Astrocyte of the cerebellum (primary cell): ENCODE results near the gene ZBTB21.
A peak's percentile ranks its signal among the peaks of the same experiment; 100 is the strongest.
"Not testable (repeated sequence)": the region's sequence is repeated elsewhere in the genome, so short reads cannot be mapped to it uniquely, and the experiment has no call there.

Experiments used
- DNase-seq: peaks from one replicate; pipeline ENCODE4 v3.0.0-alpha.2; 2011; ENCODE audit warnings: low read depth
- H3K4me3 ChIP-seq: 2 replicates; pipeline ENCODE4 v1.5.1; 2011; ENCODE audit warnings: mild to moderate bottlenecking, low read depth, low read length, moderate library complexity
- CTCF ChIP-seq: IDR thresholded peaks from 2 replicates; pipeline ENCODE4 v1.5.1; 2012; ENCODE audit warnings: low read length, low read depth, moderate library complexity, mild to moderate bottlenecking; ENCODE audit errors: missing control alignments
- in situ Hi-C: cut with HindIII; loops from 2 replicates; pipeline ENCODE4 v1.10.0; 2017; ENCODE audit warnings: low sequenced_read_pairs

ZBTB21 gene

GRCh38 chr21:42000908-42001307 is 9.3 kb downstream of the ZBTB21 start:
- H3K4me3 ChIP-seq = no peak overlapping the region
- no peak for TF ChIP-seq CTCF
- no peak for DNase-seq
- in situ Hi-C loops = no loop called here

GRCh38 chr21:41997657-41998056 is 12.5 kb downstream of the ZBTB21 start:
- H3K4me3 ChIP-seq = no peak overlapping the region
- in situ Hi-C loops = no loop called here

GRCh38 chr21:41995577-41995976 is 14.6 kb downstream of the ZBTB21 start:
- in situ Hi-C loops = no loop called here
- no peak for TF ChIP-seq CTCF
- H3K4me3 ChIP-seq = no peak overlapping the region
- DNase-seq = no peak

More at GRCh38 chr21:41997657-41998056, 12.5 kb downstream of the ZBTB21 start:
- no peak for TF ChIP-seq CTCF
- no peak for DNase-seq

GRCh38 chr21:41994613-41995012 is 15.5 kb downstream of the ZBTB21 start:
- in situ Hi-C loops, H3K4me3 ChIP-seq, DNase-seq: not testable (repeated sequence)

GRCh38 chr21:41993744-41994143 is 16.4 kb downstream of the ZBTB21 start:
- DNase-seq = peak; percentile 33
- no peak overlapping the region for H3K4me3 ChIP-seq
- in situ Hi-C loops = no loop called here
- TF ChIP-seq CTCF = no peak

- DNase-seq = no peak
- no peak for TF ChIP-seq CTCF
- in situ Hi-C loops = no loop called here
- H3K4me3 ChIP-seq = no peak overlapping the region
These were observed 17.6 kb downstream of the ZBTB21 start for GRCh38 chr21:41992576-41992975.

GRCh38 chr21:41991659-41992058 is 18.5 kb downstream of the ZBTB21 start:
- TF ChIP-seq CTCF = no peak
- in situ Hi-C loops = no loop called here
- no peak for DNase-seq
- no peak overlapping the region for H3K4me3 ChIP-seq
